GM10248 (cell line): Measurements from ENCODE around the gene RSPH9.

Experiments used
- CTCF ChIA-PET: fragments of 300-600 bp; sonication (Branson Sonifier 250); formaldehyde crosslinking; extraction: SDS; loops from one replicate; lab custom pipeline; 2021; ENCODE audit warnings: antibody characterized with exemption; lab: Yijun Ruan, JAX
- POLR2A ChIA-PET: fragments of 350-650 bp; sonication (Branson Sonifier 250); formaldehyde crosslinking; extraction: SDS; loops from one replicate; lab custom pipeline; 2020; ENCODE audit warnings: antibody characterized with exemption; lab: Yijun Ruan, JAX
- DNase-seq: peaks from one replicate; pipeline ENCODE4 v3.0.0; 2012; ENCODE audit errors: extremely low spot score
- TF ChIP-seq, protein P1 (sequence below): IDR thresholded peaks from 2 replicates; pipeline ENCODE4 v1.5.1; 2012; ENCODE audit warnings: mild to moderate bottlenecking, low read depth; ENCODE audit errors: extremely low read depth, missing control alignments, control extremely low read depth

RSPH9 gene

GRCh38 chr6:43665376-43665775 is 20.5 kb downstream of the RSPH9 start:
- ChIA-PET CTCF (interaction anchor here (0.9 to 12.5 kb wide), 21 partner anchors 8 to 420 kb away, joined by 3 to 152 read pairs (median 18); partner anchors contain the start of genes GTPBP2, MAD2L1BP, MRPS18A and VEGFA), POLR2A (interaction anchor here (0.6 kb wide), 2 partner anchors 17 to 98 kb away, joined by 4 to 8 read pairs; no protein-coding TSS in a partner anchor)
- no peak for DNase-seq
- TF ChIP-seq, protein P1, sequence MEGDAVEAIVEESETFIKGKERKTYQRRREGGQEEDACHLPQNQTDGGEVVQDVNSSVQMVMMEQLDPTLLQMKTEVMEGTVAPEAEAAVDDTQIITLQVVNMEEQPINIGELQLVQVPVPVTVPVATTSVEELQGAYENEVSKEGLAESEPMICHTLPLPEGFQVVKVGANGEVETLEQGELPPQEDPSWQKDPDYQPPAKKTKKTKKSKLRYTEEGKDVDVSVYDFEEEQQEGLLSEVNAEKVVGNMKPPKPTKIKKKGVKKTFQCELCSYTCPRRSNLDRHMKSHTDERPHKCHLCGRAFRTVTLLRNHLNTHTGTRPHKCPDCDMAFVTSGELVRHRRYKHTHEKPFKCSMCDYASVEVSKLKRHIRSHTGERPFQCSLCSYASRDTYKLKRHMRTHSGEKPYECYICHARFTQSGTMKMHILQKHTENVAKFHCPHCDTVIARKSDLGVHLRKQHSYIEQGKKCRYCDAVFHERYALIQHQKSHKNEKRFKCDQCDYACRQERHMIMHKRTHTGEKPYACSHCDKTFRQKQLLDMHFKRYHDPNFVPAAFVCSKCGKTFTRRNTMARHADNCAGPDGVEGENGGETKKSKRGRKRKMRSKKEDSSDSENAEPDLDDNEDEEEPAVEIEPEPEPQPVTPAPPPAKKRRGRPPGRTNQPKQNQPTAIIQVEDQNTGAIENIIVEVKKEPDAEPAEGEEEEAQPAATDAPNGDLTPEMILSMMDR, result no peak

GRCh38 chr6:43666196-43666920 is 21.5 kb downstream of the RSPH9 start:
- ChIA-PET CTCF (interaction anchor here (0.7 to 12.5 kb wide), 35 partner anchors 8 to 713 kb away, joined by 3 to 152 read pairs (median 7); partner anchors contain the start of genes GTPBP2, MAD2L1BP, MRPS18A and VEGFA), POLR2A (no interaction called here)

DNA sequence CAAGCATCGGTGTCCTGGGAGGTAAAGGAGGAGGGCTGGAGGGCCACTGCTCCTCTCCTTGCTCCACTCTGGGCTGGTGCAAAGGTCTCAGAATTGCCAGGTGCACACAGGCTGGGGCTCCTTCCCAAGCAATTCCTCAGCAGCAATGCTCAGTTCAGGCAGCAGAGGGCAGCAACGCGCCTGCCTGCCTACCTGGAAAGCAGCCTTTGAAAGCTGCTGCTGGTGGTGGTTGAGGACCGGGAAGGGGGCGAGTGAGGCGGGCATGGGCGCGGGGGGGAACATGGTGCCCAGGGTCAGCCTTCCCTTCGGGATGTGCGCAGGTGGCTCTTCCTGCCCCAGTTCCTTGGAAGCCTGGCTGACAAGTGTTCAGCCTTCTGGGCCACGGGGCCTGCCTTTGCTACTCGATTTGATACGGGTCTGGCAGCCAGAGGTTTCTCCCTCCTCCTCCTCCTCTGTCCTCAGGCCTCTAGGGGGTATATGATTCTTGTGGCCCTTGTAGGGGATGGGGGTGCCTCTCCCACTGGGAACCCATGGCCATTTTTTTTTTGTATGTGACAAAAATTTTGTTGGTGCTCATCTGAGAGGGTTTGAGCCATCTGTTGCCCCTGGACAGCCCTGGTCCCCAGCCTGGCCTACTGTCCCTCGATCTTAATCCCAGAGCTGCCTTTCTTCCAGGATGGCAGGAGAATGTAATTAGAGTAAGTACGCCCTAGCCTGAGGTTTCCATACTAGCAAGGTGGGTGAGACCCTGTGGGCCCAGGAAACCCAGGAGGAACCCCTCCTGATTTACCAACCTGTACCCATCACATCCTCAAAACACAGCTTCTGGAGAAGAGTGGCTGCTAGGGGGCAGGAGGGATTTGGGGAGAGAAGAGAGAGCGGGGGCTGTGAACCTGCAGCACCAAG is 22.7 kb downstream of the RSPH9 start:
- CTCF ChIA-PET, result interaction anchor here (0.6 to 12.5 kb wide), 55 partner anchors 8 to 712 kb away, joined by 3 to 152 read pairs (median 5); partner anchors contain the start of genes GTPBP2, MAD2L1BP, MRPS18A and VEGFA
- TF ChIP-seq, protein P1, result peak; percentile 100
- DNase-seq, result peak; percentile 86
- POLR2A ChIA-PET, result no interaction called here

More at GRCh38 chr6:43666196-43666920, 21.5 kb downstream of the RSPH9 start:
- TF ChIP-seq, protein P1, result no peak
- no peak for DNase-seq

DNA sequence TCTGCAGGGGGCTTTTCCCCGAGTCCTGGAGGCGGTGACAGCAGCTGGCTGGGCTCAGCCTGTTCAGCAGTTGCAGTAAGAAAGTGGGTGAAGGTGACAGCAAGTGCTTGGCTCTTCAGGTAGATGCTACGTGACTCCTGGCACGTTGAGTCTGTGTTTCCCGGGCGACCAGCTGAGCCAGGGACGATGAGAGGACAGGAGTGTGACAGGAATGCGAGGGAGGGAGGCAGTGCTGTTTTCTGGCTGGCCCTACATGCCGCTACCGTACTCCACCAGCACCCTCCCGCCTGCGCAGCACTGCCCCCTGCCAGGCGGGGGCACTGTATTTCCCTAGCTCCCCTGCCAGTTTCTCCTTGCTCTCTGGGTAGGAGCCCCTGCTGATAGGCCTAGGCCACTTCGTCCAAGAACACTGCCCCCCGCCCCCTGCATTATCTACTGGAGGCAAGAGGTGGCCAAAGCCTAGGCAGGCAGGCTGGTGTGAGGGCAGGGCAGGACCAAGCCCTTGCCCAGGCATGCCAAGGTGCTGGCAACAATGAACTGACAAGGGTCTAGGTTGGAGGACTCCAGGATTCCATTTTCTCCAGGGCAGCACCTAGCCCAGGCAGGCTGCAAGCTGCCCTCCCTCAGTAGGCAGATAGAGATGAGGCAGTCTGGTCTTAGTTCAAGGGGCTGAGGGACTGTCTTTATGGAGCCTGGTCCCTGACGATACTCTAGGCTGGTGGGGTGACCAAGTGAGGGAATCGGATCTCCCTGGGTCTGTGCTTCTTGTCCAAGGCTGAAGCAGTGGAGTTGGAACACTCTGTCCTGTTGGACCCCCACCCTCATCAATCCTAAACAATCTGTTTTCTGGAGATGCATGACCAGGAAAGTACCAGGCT is 23.6 kb downstream of the RSPH9 start:
- ChIA-PET POLR2A (no interaction called here), CTCF (interaction anchor here (1.0 to 12.5 kb wide), 33 partner anchors 10 to 588 kb away, joined by 3 to 152 read pairs (median 5); partner anchors contain the start of genes GTPBP2, MAD2L1BP, MRPS18A and VEGFA)
- TF ChIP-seq, protein P1, result peak; percentile 76
- peak; percentile 80 for DNase-seq

- CTCF ChIA-PET, result interaction anchor here (1.1 to 12.5 kb wide), 11 partner anchors 9 to 407 kb away, joined by 3 to 152 read pairs (median 42); partner anchors contain the start of genes MAD2L1BP, MRPS18A and VEGFA
- POLR2A ChIA-PET, result interaction anchor here (0.6 kb wide), 1 partner anchor 23 kb away, joined by 4 read pairs; no protein-coding TSS in a partner anchor
- TF ChIP-seq, protein P1, result no peak
- DNase-seq, result no peak
These were observed 24.4 kb downstream of the RSPH9 start for GRCh38 chr6:43669050-43669921.
